Stimulated activated CD4-positive, alpha-beta T cell treated with anti-CD3 and anti-CD28 coated beads, Interleukin-4, amount 100 ng/mL, for 24 hours (primary cell): ENCODE results near the gene SCP2.

Experiments used
- DNase-seq: peaks from one replicate; pipeline ENCODE4 v3.0.0-alpha.2; 2020

The SCP2 gene

DNA sequence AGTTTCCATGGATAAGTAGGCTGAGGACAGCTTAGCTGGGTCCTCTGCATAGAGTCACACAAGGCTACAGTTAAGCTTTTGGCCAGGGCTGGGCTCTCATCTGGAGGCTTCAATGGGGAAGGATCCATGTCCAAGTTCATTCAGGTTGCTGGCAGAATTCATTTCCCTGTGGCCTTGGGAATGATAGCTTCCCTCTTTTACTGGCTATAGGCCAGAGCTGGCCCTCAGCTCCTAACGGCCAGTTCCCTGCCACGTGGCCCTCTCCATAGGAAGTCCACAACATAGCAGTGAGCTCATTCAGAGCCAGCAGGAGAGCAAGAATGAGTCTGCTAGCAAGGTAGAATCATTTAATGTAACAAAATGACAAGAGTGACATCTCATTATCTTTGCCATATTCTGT is 119.9 kb downstream of the SCP2 start:
- DNase-seq, result no peak

- DNase-seq, result no peak
These were observed 121.0 kb downstream of the SCP2 start for GRCh38 chr1:53047737-53048736.

- no peak for DNase-seq
These were observed 122.0 kb downstream of the SCP2 start for GRCh38 chr1:53048960-53049573.

- no peak for DNase-seq
These were observed 122.5 kb downstream of the SCP2 start for GRCh38 chr1:53049574-53049967.

DNA sequence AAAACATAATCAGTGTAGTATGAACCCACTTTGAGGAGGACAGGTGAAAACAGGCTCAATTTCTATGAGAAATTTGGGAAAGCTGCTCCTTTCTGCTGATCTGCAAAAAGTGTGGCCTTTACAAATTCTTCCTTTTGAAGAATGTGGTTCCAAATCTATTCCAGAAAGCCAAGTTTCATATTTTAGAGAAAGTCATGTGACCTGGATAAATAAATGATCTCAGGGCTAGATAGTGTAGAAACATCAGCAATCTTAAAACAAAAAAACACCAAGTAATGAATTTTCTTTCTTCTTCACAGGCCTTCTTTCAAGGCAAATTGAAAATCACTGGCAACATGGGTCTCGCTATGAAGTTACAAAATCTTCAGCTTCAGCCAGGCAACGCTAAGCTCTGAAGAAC is 123.2 kb downstream of the SCP2 start:
- DNase-seq, result no peak

- no peak for DNase-seq
These were observed 124.6 kb downstream of the SCP2 start for GRCh38 chr1:53051676-53052075.

DNA sequence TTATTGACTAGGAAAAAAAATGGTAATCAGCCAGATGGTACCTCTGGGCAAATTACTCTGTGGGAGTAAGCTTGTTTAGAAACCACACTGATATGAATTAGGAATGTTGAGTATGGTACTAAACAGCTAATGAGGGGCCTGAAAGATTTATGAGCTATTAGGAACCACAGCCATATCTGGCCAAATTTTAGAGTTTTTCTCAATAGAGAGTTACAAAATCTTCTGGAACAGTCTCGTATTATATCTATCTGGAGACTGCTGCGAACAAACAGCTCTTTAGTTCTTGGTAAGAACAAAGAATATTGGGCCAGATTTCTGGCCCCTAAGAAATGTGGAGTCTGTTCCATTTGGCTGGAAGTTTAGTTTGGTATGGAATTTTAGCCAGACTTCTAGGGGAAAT is 130.1 kb downstream of the SCP2 start:
- no peak for DNase-seq

- no peak for DNase-seq
These were observed 133.5 kb downstream of the SCP2 start for GRCh38 chr1:53060579-53060978.

DNA sequence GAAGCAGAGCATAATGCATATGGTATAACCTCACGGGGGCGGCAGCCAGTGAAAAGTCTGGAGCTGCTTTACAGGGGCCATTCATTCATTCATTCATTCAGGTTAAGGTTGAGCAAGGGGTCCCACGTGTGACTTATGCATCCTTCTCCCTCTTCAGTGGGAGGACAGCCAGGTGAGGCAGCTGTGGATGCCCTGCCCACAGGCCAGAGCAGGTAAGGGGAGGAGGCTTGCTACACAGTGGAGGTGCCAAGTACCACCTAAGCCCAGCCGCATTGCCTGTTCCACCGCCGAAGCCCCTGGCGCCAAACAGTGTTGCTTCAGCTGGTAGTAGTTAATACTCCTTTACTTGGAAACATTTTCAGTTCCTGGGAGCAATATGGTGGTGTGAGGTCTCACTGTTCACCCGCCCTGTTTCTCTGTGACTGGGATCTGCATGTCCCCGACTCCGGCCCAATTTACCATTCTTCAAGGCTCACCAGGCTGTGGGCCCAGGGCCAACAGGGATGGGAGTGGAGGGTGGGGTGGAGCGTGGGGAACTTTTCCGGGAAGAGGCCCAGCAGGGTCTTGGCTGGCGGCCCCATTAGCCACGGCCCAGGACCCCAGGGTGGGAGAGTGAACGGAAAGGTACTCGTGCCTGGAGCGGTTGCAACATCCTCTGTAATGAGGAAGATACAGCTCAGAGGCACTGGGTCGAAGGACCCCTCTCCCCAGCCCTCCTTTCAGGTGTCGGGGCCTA is 134.2 kb downstream of the SCP2 start:
- DNase-seq, result no peak

DNA sequence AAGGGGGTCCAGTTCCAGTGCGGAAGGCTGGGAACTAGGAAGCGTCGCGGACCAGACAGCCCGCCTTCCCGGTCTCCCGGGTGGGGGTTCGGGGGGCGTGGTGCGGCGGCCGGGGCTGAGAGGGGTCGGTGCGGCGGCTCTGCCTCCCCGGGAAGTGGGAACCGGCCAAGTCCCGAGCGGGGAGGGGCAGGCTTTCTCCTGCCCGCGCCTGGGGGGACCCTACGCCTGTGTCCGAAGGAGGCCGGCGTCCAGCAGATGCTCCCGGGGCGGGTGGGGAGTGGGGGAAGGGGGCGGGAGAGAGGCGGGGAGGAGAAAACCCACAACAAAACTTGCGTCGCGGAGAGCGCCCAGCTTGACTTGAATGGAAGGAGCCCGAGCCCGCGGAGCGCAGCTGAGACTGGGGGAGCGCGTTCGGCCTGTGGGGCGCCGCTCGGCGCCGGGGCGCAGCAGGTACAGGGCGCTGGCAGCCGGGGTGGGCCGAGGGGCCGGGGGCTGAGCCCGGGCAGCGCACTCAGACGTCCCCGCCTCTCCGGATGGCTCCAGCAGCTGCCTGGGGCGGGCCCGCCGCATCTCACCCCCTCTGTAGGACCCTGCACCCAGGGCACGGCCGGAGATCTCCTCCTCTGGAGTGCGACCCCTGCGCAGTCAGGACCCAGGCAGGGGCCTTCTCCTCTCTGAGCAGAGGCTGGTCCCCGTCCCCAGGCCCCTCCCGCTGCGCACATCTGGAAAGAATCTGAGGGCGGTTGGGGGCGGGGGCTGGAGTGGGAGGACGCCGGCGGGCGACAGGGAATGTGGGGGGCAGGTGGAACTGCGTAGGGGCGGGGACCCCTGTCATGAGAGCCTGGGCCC is 135.0 kb downstream of the SCP2 start, which contains the start of gene PODN:
Gene PODN (plus strand): TSS at position 355 of the 849 bp plus-strand sequence. CDS start 7,643 bp downstream, outside the sequence.
- DNase-seq, result no peak

DNA sequence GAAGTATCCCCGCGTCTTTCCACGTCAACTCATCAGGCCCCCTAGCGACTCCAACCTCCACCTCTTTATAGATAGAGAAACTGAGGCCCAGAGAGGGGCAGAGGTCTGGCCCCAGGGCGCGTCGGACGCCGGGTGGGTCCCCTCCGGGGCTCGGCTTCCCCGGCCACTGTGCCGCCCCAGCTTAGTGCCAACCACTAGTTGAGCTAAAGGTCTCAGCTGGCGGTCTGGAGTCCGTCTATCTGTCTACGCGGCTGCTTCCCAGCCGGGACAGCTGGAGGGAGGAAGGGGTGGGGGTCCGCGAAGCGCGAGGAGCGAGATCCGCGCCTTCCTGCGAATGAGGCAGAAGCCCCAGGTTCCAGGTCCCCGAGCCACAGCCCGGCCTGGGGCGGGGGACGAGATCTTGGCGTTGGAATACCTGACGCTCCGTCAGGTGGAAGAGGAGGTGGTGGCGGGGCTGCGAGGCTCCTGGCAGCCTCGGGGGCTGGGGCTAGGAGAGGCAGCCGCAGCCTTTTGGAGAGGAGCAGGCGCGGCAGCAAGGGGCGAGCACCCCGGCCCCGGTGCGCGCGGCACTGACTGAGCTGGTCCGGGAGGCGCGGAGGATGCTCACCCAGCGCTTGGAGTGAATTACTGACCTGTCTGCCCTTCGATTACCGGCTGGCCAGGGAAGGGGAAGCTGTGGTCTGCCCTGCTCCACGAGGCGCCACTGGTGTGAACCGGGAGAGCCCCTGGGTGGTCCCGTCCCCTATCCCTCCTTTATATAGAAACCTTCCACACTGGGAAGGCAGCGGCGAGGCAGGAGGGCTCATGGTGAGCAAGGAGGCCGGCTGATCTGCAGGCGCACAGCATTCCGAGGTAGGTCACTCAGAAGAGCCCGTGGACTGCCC is 135.9 kb downstream of the SCP2 start:
- DNase-seq, result no peak

DNA sequence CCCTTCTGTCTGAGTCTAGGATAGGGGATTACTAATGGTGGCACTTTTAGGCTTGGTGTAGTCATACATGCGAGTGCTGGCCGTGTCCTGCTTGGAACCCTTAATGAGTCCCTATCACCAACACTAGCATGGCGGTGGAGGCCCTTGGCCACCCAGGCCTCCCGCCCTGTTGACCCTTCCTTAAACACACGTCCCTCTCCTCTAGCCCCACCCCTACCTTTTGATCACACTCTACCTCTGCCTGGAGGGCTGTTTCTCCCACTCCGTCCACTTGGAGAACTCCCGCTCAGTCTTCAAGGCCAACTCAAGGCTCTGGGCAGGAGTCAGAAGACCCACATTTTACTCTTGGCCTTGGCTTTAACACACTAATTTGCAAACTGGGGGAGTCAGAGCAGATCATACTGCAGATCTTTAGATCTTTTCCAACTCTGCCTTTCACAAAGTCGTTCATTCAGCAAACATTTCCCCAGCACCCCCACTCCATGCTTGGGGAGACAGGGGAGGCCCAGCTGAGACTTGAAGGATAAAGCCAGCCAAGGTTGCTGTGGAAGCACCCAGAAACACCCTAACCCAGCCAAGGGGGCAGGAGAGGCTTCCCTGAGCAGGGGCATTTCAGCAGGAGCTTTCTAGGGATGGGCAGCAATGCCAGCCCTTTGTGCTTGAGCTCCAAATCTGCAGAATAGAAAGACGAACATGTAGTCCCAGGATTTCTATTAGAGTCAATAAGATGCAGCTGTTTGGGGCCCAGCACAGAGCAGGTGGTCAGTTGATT is 136.9 kb downstream of the SCP2 start:
- DNase-seq, result no peak

DNA sequence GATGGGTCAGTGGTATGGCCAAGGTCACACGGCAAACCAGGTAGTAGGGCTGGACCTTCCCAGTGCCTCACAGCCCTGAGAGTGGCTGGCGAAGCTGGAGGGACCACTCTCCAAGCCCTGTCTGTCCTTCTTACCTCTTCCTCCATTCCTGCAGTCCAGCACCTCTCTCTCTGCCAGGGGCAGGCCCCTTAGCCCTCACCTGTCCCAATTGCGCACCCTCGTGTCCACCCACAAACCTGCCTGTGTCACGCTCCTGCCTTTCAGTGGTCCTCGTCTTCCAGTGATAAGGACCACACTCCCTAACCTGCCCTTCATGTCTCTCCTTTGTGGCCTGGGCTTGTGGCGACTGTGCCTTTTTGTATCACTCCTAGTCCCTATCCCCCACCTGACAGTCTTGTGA is 138.3 kb downstream of the SCP2 start:
- no peak for DNase-seq

DNA sequence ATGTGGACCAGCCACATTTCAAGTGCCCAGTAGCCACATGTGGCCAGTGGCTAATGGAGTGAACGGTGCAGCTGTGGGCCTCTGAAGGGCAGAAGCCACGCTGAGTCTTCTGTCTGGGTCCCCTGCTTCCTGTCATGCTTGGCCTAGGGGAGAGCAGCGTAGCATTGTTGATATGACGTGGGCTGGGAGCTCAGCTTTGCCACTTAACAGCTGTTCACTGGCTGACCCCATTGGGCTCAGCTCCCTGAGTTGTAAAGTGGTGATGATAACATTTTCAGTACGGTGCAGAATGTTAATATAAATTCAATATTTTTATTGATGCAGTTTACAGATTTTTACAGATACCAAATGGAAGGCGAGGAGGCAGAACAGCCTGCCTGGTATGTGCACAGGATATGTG is 139.4 kb downstream of the SCP2 start:
- DNase-seq, result no peak

DNA sequence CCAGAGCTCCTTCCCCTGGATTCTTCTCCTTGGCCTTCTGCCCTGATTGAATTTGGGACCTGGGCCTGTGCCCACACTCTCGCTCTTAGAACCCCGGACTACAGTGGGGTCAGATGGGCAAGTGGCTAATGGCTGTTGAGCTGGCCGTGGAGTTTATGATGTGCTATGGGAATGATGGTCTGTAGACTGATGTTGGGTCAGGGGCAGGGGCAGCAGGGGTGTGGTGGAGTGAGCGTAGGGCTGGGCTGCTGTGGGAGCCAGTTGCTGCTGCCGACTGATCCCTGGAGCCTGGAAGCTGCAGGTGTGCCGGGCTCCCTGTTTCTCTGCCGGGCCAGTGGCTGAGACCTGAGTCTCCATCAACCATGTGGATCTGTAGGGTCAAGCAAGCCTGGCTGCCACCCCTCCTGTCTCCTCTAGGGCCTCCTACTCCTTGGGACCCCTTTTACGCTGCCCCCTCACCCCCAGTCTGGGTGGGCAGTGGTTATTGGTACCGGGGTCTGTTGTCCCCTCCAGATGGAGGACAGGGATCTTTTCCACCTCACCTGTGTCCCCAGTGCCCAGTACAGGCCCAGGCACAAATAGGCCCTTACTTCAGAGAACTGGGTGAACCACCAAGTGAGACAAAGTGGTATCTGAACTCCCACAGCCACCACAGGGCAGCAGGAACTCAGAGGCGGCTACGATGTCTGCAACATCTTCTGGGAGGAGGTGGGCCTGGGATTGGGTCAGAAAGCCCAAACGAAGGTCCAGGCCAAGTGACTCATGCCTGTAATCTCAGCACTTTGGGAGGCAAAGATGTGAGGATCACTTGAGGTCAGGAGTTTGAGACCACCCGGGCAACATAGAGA is 140.0 kb downstream of the SCP2 start:
- DNase-seq, result no peak

DNA sequence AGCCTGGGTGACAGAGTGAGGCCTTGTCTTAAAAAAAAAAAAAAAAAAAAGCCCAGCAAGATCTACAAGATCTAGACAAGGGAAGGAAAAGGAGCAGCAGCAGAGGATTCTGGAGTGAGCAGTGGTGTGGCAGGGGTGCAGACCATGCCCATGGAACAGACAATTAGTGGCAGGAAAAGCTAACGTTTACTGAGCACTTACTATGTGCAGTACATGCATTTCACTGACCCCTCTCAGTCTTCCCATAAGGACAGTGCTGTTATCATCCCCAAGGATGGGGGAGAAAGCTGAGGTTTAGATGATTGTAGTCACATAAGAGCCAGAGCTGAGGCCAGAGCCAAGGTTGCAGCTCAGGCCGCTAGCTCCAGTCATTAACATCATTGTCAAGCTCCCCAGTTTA is 140.8 kb downstream of the SCP2 start:
- no peak for DNase-seq

GRCh38 chr1:53068314-53069099 is 141.4 kb downstream of the SCP2 start:
- DNase-seq, result no peak

DNA sequence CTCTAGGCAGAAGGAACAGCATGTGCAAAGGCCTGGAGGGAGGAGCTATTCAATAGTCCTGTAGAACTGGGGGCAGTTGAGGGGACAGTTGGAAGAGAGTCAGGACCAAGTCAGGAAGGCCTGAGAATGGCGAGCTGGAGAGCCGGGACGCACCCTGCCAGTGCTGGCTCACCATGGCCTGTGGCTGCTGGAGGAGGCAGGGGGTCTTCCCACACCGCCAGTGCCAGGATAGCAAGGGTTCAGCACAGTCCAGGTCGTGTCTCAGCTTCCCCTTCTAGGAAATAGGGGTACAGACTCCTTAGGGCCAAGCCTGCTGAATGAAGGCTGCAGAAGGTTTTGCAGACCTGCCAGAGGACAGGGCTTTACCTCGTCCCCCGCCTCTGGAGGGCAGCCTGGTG is 142.2 kb downstream of the SCP2 start:
- no peak for DNase-seq
